GM12892 (cell line): ENCODE measurements around the gene BCAN.

Experiments used
- DNase-seq: peaks from one replicate; pipeline ENCODE4 v3.0.0; 2011; ENCODE audit not compliant: insufficient read length
- FAIRE-seq: peaks from 2 replicates; lab custom pipeline; 2011; peaks lifted over from hg19 to GRCh38; lab: Jason Lieb, UNC
- POLR2A ChIP-seq: IDR thresholded peaks from 2 replicates; pipeline ENCODE4 v1.6.1; 2011; ENCODE audit warnings: low read depth, low read length, control low read depth
- POLR2AphosphoS5 ChIP-seq: IDR thresholded peaks from 2 replicates; pipeline ENCODE4 v1.6.1; 2011; ENCODE audit warnings: low read depth, low read length, control low read depth
- TAF1 ChIP-seq: IDR thresholded peaks from 2 replicates; pipeline ENCODE4 v1.6.1; 2011; ENCODE audit warnings: low read depth, mild to moderate bottlenecking, control low read depth, low read length, borderline replicate concordance

Gene BCAN

DNA sequence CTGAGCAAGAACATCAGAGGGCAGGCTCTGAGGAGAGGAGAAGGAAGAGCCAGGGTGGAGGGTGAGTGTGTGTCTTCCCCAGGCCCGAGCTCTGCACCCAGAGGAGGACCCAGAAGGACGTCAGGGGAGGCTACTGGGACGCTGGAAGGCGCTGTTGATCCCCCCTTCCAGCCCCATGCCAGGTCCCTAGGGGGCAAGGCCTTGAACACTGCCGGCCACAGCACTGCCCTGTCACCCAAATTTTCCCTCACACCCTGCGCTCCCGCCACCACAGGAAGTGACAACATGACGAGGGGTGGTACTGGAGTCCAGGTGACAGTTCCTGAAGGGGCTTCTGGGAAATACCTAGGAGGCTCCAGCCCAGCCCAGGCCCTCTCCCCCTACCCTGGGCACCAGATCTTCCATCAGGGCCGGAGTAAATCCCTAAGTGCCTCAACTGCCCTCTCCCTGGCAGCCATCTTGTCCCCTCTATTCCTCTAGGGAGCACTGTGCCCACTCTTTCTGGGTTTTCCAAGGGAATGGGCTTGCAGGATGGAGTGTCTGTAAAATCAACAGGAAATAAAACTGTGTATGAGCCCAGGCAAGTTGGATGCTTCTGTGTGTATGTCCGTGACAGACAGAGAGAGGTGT, 17.1 kb downstream of the BCAN start:
- no peak for DNase-seq
- TF ChIP-seq TAF1 (no peak), POLR2A (no peak), POLR2AphosphoS5 (no peak)
- FAIRE-seq = no peak

GRCh38 chr1:156659661-156659987, 17.7 kb downstream of the BCAN start:
- TF ChIP-seq TAF1 (no peak), POLR2A (no peak), POLR2AphosphoS5 (no peak)
- no peak for DNase-seq
- no peak for FAIRE-seq

DNA sequence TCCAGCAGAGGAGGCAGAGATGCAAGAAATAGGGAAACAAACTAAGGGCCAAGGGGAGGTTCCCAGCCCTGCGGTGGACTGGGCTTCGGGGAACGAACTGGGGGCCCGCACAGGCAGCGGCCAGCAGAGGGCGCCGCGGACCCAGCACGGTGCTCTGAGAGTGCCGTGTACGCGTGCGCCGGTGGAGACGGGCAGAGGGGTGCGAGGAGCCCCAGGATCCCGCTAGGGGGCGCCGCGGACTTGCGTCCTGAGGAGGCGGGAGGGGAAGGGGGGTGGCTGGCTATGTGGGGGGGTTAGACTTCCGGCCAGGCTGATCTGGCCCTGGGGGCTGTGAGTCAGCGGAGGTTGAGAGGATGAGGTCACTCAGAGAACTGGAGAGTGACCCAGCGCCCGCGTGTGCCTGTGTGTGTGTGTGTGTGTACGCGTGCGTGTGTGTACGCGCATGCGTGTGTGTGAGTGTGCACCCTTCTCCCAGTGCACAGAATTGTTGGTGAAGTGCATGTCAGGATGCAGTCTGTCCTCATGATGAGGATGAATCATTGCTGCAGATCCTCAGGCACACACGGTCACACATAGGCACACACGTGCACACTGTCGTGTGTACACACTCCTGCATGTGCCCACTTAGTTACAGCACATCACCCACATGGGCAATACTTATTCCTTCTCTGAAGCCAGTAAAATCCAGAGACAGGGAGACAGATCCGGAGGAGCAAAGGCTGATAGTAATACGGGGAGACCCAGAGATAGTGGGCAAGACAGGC, 18.3 kb downstream of the BCAN start:
- FAIRE-seq (peak; percentile 95), DNase-seq (peak; percentile 99)
- TF ChIP-seq TAF1 = no peak
- peak; percentile 69; the same call in 1 of the 2 replicates for TF ChIP-seq POLR2A
- peak; percentile 89 for TF ChIP-seq POLR2AphosphoS5

GRCh38 chr1:156660752-156661112, 18.8 kb downstream of the BCAN start:
- TF ChIP-seq POLR2A (no peak), POLR2AphosphoS5 (no peak), TAF1 (no peak)
- DNase-seq (no peak), FAIRE-seq (no peak)

DNA sequence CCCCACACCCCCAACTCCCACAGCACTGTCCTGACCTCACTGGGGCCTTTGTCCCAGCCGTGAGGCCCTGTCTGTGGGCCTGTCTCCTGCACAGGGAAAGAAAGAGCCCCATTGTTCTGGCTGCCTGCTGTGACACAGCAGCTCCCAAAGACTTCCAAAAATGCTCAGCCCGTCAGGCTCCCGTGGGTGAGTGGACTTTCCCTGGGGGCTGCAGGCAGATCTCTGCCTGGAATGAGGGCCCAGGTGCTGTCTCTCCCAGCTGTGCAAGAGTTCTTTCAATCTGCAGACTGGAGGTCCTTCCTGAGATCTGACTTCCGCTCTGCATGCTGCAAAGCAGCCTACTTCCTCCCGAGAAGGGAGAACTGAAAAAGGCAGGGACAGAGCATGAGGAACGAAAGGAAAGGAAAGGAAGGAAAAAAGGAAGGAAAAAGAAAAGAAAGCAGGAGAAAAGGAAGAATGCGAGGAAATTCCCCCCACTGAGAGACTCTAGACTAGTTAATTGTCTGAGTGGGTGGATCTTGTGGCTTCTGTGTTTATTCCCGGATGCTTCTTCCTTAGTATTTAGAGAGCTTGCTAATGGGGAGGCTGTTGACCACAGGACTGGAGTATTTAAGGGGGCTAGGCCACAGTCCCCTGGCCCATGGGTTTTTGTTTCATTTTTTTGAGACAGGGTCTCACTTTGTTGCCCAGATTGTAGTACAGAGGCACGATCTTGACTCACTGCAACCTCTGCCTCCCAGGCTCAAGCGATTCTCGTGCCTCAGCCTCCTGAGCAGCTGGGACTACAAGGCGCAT, 20.3 kb downstream of the BCAN start:
- FAIRE-seq (peak; percentile 58), DNase-seq (no peak)
- TF ChIP-seq POLR2AphosphoS5 (no peak), TAF1 (no peak), POLR2A (no peak)

GRCh38 chr1:156662800-156663055, 20.8 kb downstream of the BCAN start:
- DNase-seq (no peak), FAIRE-seq (no peak)
- no peak for TF ChIP-seq POLR2AphosphoS5
- TF ChIP-seq TAF1 = no peak
- no peak for TF ChIP-seq POLR2A

- no peak for FAIRE-seq
Observed at GRCh38 chr1:156663178-156663577, 21.3 kb downstream of the BCAN start.

GRCh38 chr1:156664046-156664766, 22.3 kb downstream of the BCAN start:
- no peak for FAIRE-seq
- no peak for DNase-seq
- TF ChIP-seq TAF1 (no peak), POLR2AphosphoS5 (no peak), POLR2A (no peak)

More at GRCh38 chr1:156663178-156663577, 21.3 kb downstream of the BCAN start:
- TF ChIP-seq POLR2A (no peak), POLR2AphosphoS5 (no peak), TAF1 (no peak)
- DNase-seq = no peak

- TF ChIP-seq POLR2AphosphoS5 = peak; percentile 75
- TF ChIP-seq TAF1 = no peak
- peak; percentile 73; the same call in 1 of the 2 replicates for TF ChIP-seq POLR2A
- FAIRE-seq (no peak), DNase-seq (peak; percentile 76)
Observed at GRCh38 chr1:156664767-156665411, 23.0 kb downstream of the BCAN start.

DNA sequence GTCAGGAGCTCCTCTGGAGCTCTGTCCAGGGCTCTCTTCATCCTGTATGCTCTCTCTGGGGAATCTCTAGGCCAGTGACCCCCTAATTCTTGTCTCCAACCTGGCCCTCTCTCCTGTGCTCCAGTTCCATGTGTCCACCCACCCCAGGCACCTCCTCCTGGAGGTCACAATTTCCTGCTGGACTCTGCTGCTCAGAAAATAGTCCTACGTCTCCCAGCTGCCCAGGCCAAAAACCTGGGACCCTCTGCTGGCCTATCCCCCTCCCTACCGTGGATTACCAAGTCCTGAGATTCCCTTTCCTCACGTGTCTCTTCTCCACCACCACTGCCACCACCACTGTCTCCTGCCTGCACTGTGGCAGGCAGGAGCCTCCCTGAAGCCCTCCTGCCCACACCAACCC, 23.6 kb downstream of the BCAN start:
- TF ChIP-seq TAF1 (no peak), POLR2AphosphoS5 (no peak), POLR2A (no peak)
- DNase-seq (no peak), FAIRE-seq (no peak)
